GM19328 (cell line): Measurements from ENCODE around the gene FAM25A.
"Not testable (repeated sequence)": the region's sequence is repeated elsewhere in the genome, so short reads cannot be mapped to it uniquely, and the experiment has no call there.

Experiments
- ATAC-seq: cut with Tn5 transposase; IDR thresholded peaks from one replicate; pipeline ENCODE4 v1.9.1; 2021; ENCODE audit warnings: mild to moderate bottlenecking, moderate library complexity; ENCODE audit not compliant: unreplicated experiment

Gene FAM25A

GRCh38 chr10:87020056-87020455, at the start of gene FAM25A:
TSS of gene FAM25A (plus strand) at chr10:87020294. CDS start at chr10:87020325, 31 bp downstream.
- not testable (repeated sequence) for ATAC-seq

- ATAC-seq = no peak
Observed at GRCh38 chr10:86970982-86971231, 49.2 kb upstream of the FAM25A start.

- peak; percentile 75 for ATAC-seq
Observed at GRCh38 chr10:86971232-86971991, 48.7 kb upstream of the FAM25A start.

DNA sequence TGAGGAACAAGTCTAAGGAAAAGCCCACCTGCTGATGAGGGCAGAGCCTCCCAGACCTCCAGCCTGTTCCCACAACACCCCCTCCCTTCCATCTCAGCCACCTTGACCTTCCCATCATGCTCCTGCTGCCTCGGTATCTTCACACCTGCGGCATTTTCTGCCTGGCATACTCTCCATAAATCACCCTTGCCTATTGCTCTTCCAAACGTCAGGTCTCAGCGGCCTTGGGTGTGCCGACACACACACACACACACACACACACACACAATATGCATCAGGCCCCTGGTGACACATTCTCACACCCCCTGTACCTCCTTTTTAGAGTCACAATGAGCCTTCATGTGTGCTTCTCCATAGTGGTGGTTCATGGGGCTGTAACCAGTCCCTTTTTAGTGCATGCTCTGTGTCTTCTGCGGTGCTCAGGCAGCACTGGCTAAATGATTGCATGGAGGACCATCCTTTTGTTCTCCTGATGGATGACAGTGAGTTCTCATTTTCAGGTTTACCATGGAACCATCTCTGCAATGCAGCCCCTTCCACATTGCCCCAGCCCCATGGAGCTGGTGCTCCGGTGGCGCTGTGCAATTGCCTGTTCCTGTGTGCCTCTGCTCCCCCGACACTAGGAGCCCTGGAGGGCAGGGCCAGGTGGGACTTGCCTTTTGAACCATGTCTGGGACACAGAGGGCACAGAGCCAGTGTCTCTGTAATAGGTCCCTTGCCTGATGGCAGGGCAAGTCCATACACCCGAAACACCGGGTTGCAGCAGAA, 47.3 kb upstream of the FAM25A start:
- ATAC-seq = no peak

- no peak for ATAC-seq
Observed at GRCh38 chr10:86974484-86974883, 45.6 kb upstream of the FAM25A start.

DNA sequence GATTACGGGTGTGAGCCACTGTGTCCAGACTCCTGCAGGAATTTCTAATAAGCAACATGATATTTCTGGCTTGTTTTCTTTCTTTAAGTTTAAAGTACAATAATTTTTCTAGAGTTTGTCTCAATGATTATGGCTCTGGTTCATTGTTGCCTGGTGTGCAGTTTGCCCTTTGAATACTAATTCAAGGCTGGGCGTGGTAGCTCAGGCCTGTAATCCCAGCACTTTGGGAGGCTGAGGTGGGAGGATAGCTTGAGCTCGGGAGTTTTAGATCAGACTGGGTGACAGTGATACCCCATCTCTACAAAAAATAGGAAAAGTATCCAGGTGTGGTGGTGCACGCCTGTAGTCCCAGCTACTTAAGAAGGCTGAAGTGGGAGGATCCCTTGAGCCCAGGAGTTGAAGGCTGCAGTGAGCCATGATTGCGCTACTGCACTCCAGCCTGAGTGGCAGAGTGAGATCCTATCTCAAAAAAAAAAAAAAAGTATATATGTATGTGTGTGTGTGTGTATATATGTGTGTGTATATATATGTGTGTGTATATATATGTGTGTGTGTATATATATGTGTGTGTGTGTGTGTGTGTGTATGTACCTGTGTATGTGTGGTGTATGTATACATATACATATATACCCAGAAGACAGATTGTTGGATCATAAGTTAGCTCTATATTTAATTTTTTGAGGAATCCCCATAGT, 43.6 kb upstream of the FAM25A start:
- no peak for ATAC-seq

GRCh38 chr10:86978457-86978856, 41.6 kb upstream of the FAM25A start:
- not testable (repeated sequence) for ATAC-seq

DNA sequence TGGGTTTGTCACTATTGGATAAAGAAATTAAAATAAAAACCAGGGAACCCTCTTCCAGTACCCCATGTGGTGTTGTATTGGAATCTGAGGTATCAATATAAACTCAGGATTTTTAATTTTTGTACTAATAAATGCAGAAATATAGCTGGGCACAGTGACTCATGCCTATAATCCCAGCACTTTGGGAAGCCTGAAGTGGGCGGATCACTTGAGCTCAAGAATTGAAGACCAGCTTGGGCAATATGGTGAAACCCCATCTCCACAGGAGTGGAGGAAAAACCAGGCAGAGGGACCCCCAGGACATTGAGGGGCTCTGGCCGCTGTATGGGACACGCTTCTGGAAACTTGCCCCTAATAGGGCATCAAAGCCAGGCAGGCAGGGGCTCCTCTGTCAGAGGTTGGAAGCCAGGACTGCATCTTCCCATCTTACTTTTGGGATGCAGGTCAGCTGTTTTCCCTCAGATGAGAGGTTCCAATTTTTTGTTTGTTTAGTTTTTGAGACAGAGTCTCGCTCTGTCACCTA, 40.7 kb upstream of the FAM25A start:
- ATAC-seq = no peak

DNA sequence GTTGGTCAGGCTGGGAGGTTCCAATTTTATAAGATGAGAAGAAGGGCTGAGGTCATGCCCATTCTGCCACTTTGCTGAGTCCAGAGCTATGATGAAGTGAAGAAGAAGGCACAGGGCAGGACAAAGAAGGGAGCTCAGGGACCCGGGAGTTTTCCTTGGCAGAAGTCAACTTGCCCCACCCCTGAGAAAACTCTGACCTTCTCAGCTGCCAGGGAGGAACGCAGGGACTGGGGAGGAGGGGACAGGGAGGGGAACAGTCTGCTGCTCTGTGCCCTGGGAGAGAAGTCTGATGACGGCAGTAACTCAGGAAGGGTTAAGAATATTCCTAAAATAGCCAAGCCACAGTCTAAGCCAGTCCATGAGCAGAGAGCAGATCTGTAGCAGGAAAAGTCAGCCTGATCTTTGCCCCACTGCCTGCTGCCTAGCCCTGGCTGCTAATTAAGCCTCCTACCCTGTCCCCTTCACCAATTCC, 40.1 kb upstream of the FAM25A start:
- ATAC-seq = no peak

GRCh38 chr10:86981020-86981419, 39.1 kb upstream of the FAM25A start:
- ATAC-seq = not testable (repeated sequence)

DNA sequence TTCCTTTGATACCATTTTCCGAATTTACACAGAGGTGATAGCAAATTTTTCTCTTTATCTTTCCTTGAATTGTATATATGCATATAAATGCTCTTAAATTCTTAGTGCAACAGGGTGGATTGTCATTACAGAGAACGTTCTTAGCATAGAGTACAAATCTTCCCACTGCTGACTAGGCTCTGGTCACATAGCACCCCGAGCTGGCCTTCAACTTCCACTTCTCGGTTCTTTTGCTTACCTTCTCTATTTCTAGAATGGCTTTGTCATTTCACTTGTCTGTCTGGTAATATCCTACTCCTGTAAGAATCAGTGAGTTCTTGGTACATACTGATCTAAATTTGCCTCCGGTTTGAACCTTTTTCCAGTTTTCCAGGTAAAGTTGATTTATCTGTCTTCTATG, 38.4 kb upstream of the FAM25A start:
- ATAC-seq = no peak

DNA sequence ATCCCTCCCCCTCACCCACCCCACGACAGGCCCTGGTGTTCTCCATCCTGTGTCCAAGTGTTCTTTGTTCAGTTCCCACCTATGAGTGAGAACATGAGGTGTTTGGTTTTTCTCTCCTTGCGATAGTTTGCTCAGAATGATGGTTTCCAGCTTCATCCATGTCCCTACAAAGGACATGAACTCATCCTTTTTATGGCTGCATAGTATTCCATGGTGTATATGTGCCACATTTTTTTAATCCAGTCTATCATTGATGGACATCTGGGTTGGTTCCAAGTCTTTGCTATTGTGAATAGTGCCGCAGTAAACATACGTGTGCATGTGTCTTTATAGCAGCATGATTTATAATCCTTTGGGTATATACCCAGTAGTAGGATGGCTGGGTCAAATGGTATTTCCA, 35.6 kb upstream of the FAM25A start:
- ATAC-seq = not testable (repeated sequence)

- no peak for ATAC-seq
Observed at GRCh38 chr10:86988520-86988919, 31.6 kb upstream of the FAM25A start.

- not testable (repeated sequence) for ATAC-seq
Observed at GRCh38 chr10:86991362-86991761, 28.7 kb upstream of the FAM25A start.

DNA sequence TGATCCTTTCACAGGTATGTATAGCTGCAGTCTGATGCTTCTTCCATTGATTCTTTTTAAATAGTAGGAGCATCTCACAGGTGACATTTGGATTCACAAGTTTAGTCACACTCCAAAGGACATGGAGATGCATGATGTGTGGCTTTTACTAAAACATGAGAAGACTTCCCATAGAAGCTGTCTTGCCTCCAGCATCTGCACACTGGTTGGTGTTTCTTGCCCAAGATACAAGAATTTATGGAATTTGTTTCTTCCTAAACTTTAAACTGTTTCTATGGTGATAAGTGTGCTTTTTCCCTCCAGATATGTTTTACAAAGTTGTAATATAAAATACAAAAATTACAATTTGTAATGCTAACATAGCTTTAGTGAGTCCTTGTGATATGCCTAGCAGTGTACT, 27.6 kb upstream of the FAM25A start:
- no peak for ATAC-seq

DNA sequence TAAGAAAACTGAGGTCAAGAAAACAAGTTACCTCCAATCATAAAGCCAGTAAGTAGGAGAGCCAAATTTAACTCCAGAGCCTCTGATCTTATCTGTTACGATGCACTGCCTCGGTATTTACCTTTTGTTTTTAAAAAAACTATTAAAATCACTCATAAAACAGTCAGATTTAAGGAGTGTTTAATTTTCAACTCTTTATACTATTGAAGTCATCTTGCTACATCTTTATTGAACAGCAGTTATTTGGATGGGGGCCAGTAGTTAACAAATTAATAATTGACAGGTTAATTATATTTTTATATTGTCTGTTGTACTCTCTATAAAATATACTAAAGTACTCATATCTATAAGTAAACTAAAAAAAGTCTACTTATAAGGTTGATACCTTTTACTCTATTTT, 27.2 kb upstream of the FAM25A start:
- no peak for ATAC-seq

- ATAC-seq = not testable (repeated sequence)
Observed at GRCh38 chr10:86999802-87000403, 20.2 kb upstream of the FAM25A start.

GRCh38 chr10:87000491-87000890, 19.6 kb upstream of the FAM25A start:
- ATAC-seq = no peak

GRCh38 chr10:87007124-87007523, 13.0 kb upstream of the FAM25A start:
- ATAC-seq = not testable (repeated sequence)

- ATAC-seq = not testable (repeated sequence)
Observed at GRCh38 chr10:87007674-87008073, 12.4 kb upstream of the FAM25A start.

DNA sequence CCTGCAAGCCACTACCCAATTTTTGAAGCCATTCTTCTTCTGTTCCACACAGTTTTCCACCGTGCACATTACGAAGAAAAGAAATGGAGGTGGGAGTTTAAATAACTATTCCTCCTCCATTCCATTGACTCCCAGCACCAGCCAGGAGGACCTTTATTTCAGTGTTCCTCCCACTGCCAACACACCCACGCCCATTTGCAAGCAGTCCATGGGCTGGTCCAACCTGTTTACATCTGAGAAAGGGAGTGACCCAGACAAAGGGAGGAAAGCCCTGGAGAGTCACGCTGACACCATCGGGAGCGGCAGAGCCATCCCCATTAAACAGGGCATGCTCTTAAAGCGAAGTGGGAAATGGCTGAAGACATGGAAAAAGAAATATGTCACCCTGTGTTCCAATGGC, 11.8 kb upstream of the FAM25A start:
- ATAC-seq = not testable (repeated sequence)
